Esophagus squamous epithelium (tissue), 5 donors: ENCODE measurements around the gene GRIK4. TPM values are rescaled to one million over a fixed set of nuclear protein-coding genes. Genes with fewer than 3 reads are reported as not detected.

Experiments
- DNase-seq: peaks from one replicate; lab custom pipeline; 2025; lab: John Stamatoyannopoulos, UW
- H3K27ac ChIP-seq, 4 donors: fragments of 200-600 bp; sonication (generic); one replicate each; pipeline ENCODE4 v1.5.1; 2016 to 2019; ENCODE audit warnings: mild to moderate bottlenecking in 1 of 4
- H3K27me3 ChIP-seq, 4 donors: fragments of 200-600 bp; sonication (generic); 1 replicate in 3 of 4; 2 replicates in 1 of 4; pipeline versions ENCODE4 v1.5.1 to v1.6.0; 2017 to 2021; ENCODE audit warnings: antibody characterized with exemption in 1 of 4
- H3K36me3 ChIP-seq, 3 donors: fragments of 200-600 bp; sonication (generic); one replicate each; pipeline ENCODE4 v1.5.1; 2016 to 2019
- H3K4me1 ChIP-seq, 3 donors: fragments of 200-600 bp; sonication (generic); one replicate each; pipeline ENCODE4 v1.5.1; 2017 to 2019
- H3K4me3 ChIP-seq, 4 donors: fragments of 200-600 bp; sonication (generic); 1 replicate in 3 of 4; 2 replicates in 1 of 4; pipeline ENCODE4 v1.5.1; 2016 to 2019; ENCODE audit warnings: mild to moderate bottlenecking in 2 of 4, moderate library complexity in 1 of 4
- H3K9me3 ChIP-seq, 3 donors: fragments of 200-600 bp; sonication (generic); one replicate each; pipeline ENCODE4 v1.5.1; 2016 to 2019
- CTCF ChIP-seq, 6 experiments: fragments of 450-650 bp in 4 of 6; fragments of 200-600 bp in 2 of 6; sonication (generic) in 2 of 6; IDR thresholded peaks; one replicate each; pipeline ENCODE4 v1.5.1; 2016 to 2019; ENCODE audit warnings: antibody characterized with exemption in 6 of 6, mild to moderate bottlenecking in 4 of 6, moderate library complexity in 4 of 6
- POLR2A ChIP-seq, 4 donors: fragments of 450-650 bp; IDR thresholded peaks; one replicate each; pipeline ENCODE4 v1.6.1; 2017; ENCODE audit warnings: antibody characterized with exemption in 4 of 4, mild to moderate bottlenecking in 4 of 4, moderate library complexity in 3 of 4
- WGBS, 2 donors: methylation state at CpG; one replicate each; pipeline ENCODE4 v1.1.5; 2018; 5-methylcytosine and 5-hydroxymethylcytosine counted together
- intact Hi-C: fragments of 100-400 bp; cut with DNase I; formaldehyde crosslinking; loops from one replicate; pipeline ENCODE4 v1.15.0; 2022
- total RNA-seq, 4 donors: library from RNA; depleted of rRNA; stranded (reverse); fragments of >200 nt; gene quantifications; one replicate each; pipeline ENCODE4 v1.1.0, GENCODE V29; 2016
- donor health status: DM: yes; HTN: yes; CAD: no.

The GRIK4 gene
- total RNA-seq, 4 donors from 2014 or later = 0.15 to 0.19 TPM; not detected in 2

- no peak for DNase-seq
- no peak overlapping the region for H3K4me3 ChIP-seq
- 70 to 75% methylated on average over 1 of the region's 1 CpG for WGBS, 2 donors
- H3K4me1 ChIP-seq = peaks cover 0 to 14% (median 0%) of the 10 kb centered on the region in 3 donors
- H3K27ac ChIP-seq = no peak overlapping the region
- H3K9me3 ChIP-seq = no peaks in the 10 kb centered on the region
- intact Hi-C loops = no loop called here
- TF ChIP-seq POLR2A (IDR thresholded peaks at IDR 0.05) (no peak), CTCF (IDR thresholded peaks at IDR 0.05) (no peak)
- no peaks in the 10 kb centered on the region for H3K36me3 ChIP-seq
- H3K27me3 ChIP-seq = peaks cover 0 to 41% (median 0%) of the 10 kb centered on the region in 4 donors
These were observed 209.2 kb downstream of the GRIK4 start for GRCh38 chr11:120720760-120721159.

DNA sequence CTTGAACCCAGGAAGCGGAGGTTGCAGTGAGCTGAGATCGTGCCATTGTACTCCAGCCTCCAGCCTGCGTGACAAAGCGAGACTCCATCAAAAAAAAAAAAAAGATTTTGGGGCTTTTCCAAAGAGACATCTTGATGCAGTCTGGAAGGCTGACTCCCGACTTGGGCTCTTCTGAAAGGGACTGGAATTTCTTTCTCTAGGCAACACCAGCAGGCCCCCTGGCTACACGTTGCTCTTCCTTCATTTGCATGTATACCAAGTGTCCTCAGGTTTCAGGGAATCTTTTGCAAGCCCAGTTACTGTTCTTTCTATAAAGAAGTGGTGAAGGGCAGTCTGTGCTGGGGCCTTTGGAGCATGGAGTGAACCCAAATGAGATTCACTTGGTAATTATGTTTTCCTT lies 211.0 kb downstream of the GRIK4 start:
- peaks cover 0 to 14% (median 0%) of the 10 kb centered on the region in 3 donors for H3K4me1 ChIP-seq
- no peak for DNase-seq
- H3K27me3 ChIP-seq = peaks cover 0 to 28% (median 0%) of the 10 kb centered on the region in 4 donors
- H3K27ac ChIP-seq = no peak overlapping the region
- H3K9me3 ChIP-seq = peaks cover 0 to 6% (median 2%) of the 10 kb centered on the region in 3 donors
- no peak overlapping the region for H3K4me3 ChIP-seq
- 65 to 71% methylated on average over 4 to 5 of the region's 6 CpGs for WGBS, 2 donors
- intact Hi-C loops = no loop called here
- H3K36me3 ChIP-seq = no peaks in the 10 kb centered on the region
- TF ChIP-seq CTCF (IDR thresholded peaks at IDR 0.05) (no peak), POLR2A (IDR thresholded peaks at IDR 0.05) (no peak)

- TF ChIP-seq POLR2A (IDR thresholded peaks at IDR 0.05) (no peak), CTCF (IDR thresholded peaks at IDR 0.05) (no peak)
- Histone ChIP-seq H3K27ac (no peak overlapping the region), H3K9me3 (peaks cover 0 to 16% (median 5%) of the 10 kb centered on the region in 3 donors), H3K4me1 (peaks cover 0 to 6% (median 0%) of the 10 kb centered on the region in 3 donors), H3K4me3 (no peak overlapping the region), H3K27me3 (peaks cover 0 to 17% (median 0%) of the 10 kb centered on the region in 4 donors), H3K36me3 (no peaks in the 10 kb centered on the region)
- 79 to 87% methylated on average over 4 of the region's 4 CpGs for WGBS, 2 donors
- no peak for DNase-seq
- intact Hi-C loops = no loop called here
These were observed 212.2 kb downstream of the GRIK4 start for GRCh38 chr11:120723751-120724150.

GRCh38 chr11:120727752-120728151 lies 216.2 kb downstream of the GRIK4 start:
- no peak overlapping the region for H3K4me3 ChIP-seq
- H3K27me3 ChIP-seq = no peaks in the 10 kb centered on the region
- no peak overlapping the region for H3K27ac ChIP-seq
- no peaks in the 10 kb centered on the region for H3K36me3 ChIP-seq
- intact Hi-C loops = no loop called here
- no peak for DNase-seq
- no peak for TF ChIP-seq POLR2A (IDR thresholded peaks at IDR 0.05)
- TF ChIP-seq CTCF (IDR thresholded peaks at IDR 0.05) = no peak
- H3K9me3 ChIP-seq = peaks cover 0 to 16% (median 5%) of the 10 kb centered on the region in 3 donors
- H3K4me1 ChIP-seq = no peaks in the 10 kb centered on the region

DNA sequence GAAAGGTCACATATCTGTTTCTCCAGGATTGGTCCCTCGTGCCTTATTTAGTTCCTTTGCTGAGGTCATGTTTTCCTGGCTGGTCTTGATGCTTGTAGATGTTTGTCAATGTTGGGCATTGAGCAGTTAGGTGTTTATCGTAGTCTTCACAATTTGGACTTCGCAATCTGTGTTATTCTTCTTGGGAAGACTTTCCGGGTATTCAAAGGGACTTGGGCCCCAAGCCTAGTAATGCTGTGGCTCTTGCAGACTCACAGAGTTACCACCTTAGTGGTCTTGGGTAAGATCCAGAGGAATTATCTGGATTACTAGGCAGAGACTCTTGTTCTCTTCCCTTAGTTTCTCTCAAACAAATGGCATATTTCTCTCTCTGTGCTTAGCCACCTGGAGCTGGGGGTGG lies 223.5 kb downstream of the GRIK4 start:
- H3K4me1 ChIP-seq = peaks cover 0 to 6% (median 0%) of the 10 kb centered on the region in 3 donors
- DNase-seq = no peak
- no peaks in the 10 kb centered on the region for H3K27me3 ChIP-seq
- H3K27ac ChIP-seq = no peak overlapping the region
- H3K36me3 ChIP-seq = no peaks in the 10 kb centered on the region
- intact Hi-C loops = no loop called here
- 49 to 57% methylated on average over 4 of the region's 4 CpGs for WGBS, 2 donors
- H3K4me3 ChIP-seq = no peak overlapping the region
- TF ChIP-seq POLR2A (IDR thresholded peaks at IDR 0.05) (no peak), CTCF (IDR thresholded peaks at IDR 0.05) (no peak)
- H3K9me3 ChIP-seq = no peaks in the 10 kb centered on the region
